ENCODE results near the gene DYDC2.
A peak's percentile ranks its signal among the peaks of the same experiment; 100 is the strongest.

The DYDC2 gene

DNA sequence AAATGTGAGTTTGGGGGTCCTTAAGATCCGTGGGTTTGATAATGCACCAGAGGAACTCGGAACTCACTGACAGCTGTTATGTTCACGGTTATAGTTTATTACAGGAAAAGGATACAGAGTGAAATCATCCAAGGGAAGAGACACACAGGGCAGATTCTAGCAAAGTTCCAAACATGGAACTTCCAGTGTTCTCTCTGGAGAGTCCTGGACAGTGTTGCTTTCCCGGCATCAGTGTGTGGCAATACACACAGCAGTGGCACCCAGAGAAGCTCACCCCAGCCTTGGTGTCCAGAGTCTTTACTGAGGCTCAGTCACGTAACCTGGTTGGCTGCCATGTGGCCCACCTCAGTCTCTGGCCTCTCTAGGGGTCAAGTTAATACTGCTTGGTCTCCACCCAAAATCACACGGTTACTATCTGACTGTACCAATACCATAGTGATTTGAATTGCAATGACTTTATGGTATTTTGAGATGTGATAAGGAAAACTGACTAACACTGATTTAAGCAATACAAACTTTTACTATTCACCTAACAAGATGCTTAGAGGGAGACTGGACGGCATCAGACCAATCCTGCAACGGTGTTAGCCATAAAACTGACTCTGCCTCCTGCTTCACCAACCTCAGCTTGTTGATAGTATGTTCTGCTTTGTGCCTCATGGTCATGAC lies 43.7 kb downstream of the DYDC2 start:
- Histone ChIP-seq H3K27me3 (ENCODE audit: insufficient read depth, low read length) (peaks cover 23% of the 10 kb centered on the region), H3K4me3 (ENCODE audit: low read depth, low read length) (no peak overlapping the region), H2AFZ (ENCODE audit: low read length, unreplicated experiment) (no peak overlapping the region), H3K4me1 (ENCODE audit: control insufficient read depth, insufficient read depth, low read length, unreplicated experiment) (no peaks in the 10 kb centered on the region), H3K27ac (ENCODE audit: low read depth, low read length) (no peak overlapping the region), H3K36me3 (ENCODE audit: insufficient read depth, low read length) (no peaks in the 10 kb centered on the region), H3K79me2 (ENCODE audit: control insufficient read depth, insufficient read depth, low read length, unreplicated experiment) (no peaks in the 10 kb centered on the region)

- Histone ChIP-seq H3K27me3 (ENCODE audit: insufficient read depth, low read length) (peaks cover 54% of the 10 kb centered on the region), H3K4me3 (ENCODE audit: low read depth, low read length) (no peak overlapping the region), H3K27ac (ENCODE audit: low read depth, low read length) (no peak overlapping the region), H3K4me1 (ENCODE audit: control insufficient read depth, insufficient read depth, low read length, unreplicated experiment) (no peaks in the 10 kb centered on the region), H3K79me2 (ENCODE audit: control insufficient read depth, insufficient read depth, low read length, unreplicated experiment) (no peaks in the 10 kb centered on the region), H3K36me3 (ENCODE audit: insufficient read depth, low read length) (no peaks in the 10 kb centered on the region), H2AFZ (ENCODE audit: low read length, unreplicated experiment) (no peak overlapping the region)
Observed at GRCh38 chr10:80405035-80405434, 48.5 kb downstream of the DYDC2 start.

DNA sequence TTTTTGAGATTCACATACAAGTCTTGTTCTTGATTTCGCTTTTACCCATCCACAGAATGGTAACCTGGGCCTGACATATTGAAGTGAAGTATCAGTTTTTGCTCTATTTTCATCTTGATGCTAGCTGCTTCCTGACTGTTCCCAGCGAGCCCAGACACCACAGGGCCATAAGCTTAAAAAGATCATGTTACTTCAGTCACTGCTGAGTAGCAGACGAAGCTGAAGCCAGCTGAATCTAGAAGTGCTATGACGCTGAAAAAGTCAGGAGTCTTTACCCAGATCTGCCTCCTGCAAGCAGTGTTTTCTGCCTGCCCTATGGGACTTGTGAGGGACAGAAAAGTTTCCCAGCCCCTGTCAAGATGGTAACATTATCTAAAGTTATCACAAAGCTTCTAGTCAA lies 49.0 kb downstream of the DYDC2 start:
- H2AFZ ChIP-seq (ENCODE audit: low read length, unreplicated experiment): no peak overlapping the region
- no peaks in the 10 kb centered on the region for H3K4me1 ChIP-seq (ENCODE audit: control insufficient read depth, insufficient read depth, low read length, unreplicated experiment)
- H3K36me3 ChIP-seq (ENCODE audit: insufficient read depth, low read length): no peaks in the 10 kb centered on the region
- H3K79me2 ChIP-seq (ENCODE audit: control insufficient read depth, insufficient read depth, low read length, unreplicated experiment): no peaks in the 10 kb centered on the region
- peaks cover 59% of the 10 kb centered on the region for H3K27me3 ChIP-seq (ENCODE audit: insufficient read depth, low read length)
- no peak overlapping the region for H3K27ac ChIP-seq (ENCODE audit: low read depth, low read length)
- no peak overlapping the region for H3K4me3 ChIP-seq (ENCODE audit: low read depth, low read length)

DNA sequence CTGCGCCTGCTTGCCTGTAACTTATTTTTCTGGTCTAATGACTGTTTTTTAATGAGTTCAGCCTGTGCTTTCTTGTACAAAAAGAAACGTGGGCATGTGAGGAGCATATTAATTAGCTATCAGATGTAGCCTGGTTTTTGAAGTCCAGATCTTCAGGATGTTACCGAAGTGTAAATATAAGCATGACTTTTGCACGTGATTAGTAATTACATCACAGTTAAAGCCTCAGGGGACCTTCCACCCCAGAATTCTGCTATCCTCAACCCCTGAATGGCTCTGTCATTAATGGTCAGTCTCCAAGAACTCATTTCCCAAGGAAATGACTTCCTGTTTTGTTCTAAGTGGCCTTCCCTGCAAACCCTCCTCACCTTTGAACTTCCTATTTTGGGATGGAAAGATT lies 49.6 kb downstream of the DYDC2 start:
- H3K27me3 ChIP-seq (ENCODE audit: insufficient read depth, low read length): peaks cover 61% of the 10 kb centered on the region
- no peaks in the 10 kb centered on the region for H3K79me2 ChIP-seq (ENCODE audit: control insufficient read depth, insufficient read depth, low read length, unreplicated experiment)
- no peaks in the 10 kb centered on the region for H3K36me3 ChIP-seq (ENCODE audit: insufficient read depth, low read length)
- H3K27ac ChIP-seq (ENCODE audit: low read depth, low read length): no peak overlapping the region
- H3K4me3 ChIP-seq (ENCODE audit: low read depth, low read length): no peak overlapping the region
- no peak overlapping the region for H2AFZ ChIP-seq (ENCODE audit: low read length, unreplicated experiment)
- no peaks in the 10 kb centered on the region for H3K4me1 ChIP-seq (ENCODE audit: control insufficient read depth, insufficient read depth, low read length, unreplicated experiment)

- Histone ChIP-seq H3K36me3 (ENCODE audit: insufficient read depth, low read length) (no peaks in the 10 kb centered on the region), H3K27ac (ENCODE audit: low read depth, low read length) (no peak overlapping the region), H3K4me3 (ENCODE audit: low read depth, low read length) (peak overlapping the region; percentile 67), H3K4me1 (ENCODE audit: control insufficient read depth, insufficient read depth, low read length, unreplicated experiment) (no peaks in the 10 kb centered on the region), H2AFZ (ENCODE audit: low read length, unreplicated experiment) (no peak overlapping the region), H3K27me3 (ENCODE audit: insufficient read depth, low read length) (peaks cover 65% of the 10 kb centered on the region), H3K79me2 (ENCODE audit: control insufficient read depth, insufficient read depth, low read length, unreplicated experiment) (no peaks in the 10 kb centered on the region)
Observed at GRCh38 chr10:80407812-80408241, 51.2 kb downstream of the DYDC2 start.

- Histone ChIP-seq H3K36me3 (ENCODE audit: insufficient read depth, low read length) (no peaks in the 10 kb centered on the region), H3K4me3 (ENCODE audit: low read depth, low read length) (peak within 1 kb of the TSS; percentile 67), H3K79me2 (ENCODE audit: control insufficient read depth, insufficient read depth, low read length, unreplicated experiment) (no peaks in the 10 kb centered on the region), H3K27me3 (ENCODE audit: insufficient read depth, low read length) (peaks cover 65% of the 10 kb centered on the region), H3K27ac (ENCODE audit: low read depth, low read length) (no peak within 1 kb of the TSS), H2AFZ (ENCODE audit: low read length, unreplicated experiment) (peak within 1 kb of the TSS; percentile 44), H3K4me1 (ENCODE audit: control insufficient read depth, insufficient read depth, low read length, unreplicated experiment) (no peaks in the 10 kb centered on the region)
Observed at GRCh38 chr10:80408242-80409101, 51.9 kb downstream of the DYDC2 start, which contains the start of gene PRXL2A. Gene PRXL2A, plus strand, starts transcription at chr10:80408551. Its CDS starts 11,917 bp downstream, at chr10:80420468.

DNA sequence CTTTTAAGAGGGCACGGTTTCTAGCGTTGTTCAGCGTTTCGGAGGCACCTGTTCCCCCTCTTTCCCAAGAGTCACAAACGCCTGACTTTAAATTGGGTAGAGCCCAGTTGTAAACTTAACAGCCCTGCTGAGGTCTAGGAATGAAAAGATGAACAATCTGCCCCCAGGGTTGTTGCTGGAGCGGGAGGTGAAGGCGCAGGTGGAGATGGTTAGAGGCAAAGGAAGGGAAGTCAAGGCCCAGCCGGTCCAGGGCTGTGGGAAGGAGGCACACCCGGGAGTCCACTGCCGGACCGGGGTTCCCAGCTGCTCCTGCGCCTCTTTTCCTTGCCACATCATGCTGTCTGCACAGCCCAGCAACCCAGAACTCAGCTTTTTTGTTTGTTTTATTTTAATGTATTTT lies 52.5 kb downstream of the DYDC2 start:
- H3K4me1 ChIP-seq (ENCODE audit: control insufficient read depth, insufficient read depth, low read length, unreplicated experiment): no peaks in the 10 kb centered on the region
- no peak overlapping the region for H2AFZ ChIP-seq (ENCODE audit: low read length, unreplicated experiment)
- H3K27me3 ChIP-seq (ENCODE audit: insufficient read depth, low read length): peaks cover 65% of the 10 kb centered on the region
- H3K4me3 ChIP-seq (ENCODE audit: low read depth, low read length): no peak overlapping the region; the same call in 1 of the 2 replicates
- no peak overlapping the region for H3K27ac ChIP-seq (ENCODE audit: low read depth, low read length)
- H3K79me2 ChIP-seq (ENCODE audit: control insufficient read depth, insufficient read depth, low read length, unreplicated experiment): no peaks in the 10 kb centered on the region
- no peaks in the 10 kb centered on the region for H3K36me3 ChIP-seq (ENCODE audit: insufficient read depth, low read length)

- Histone ChIP-seq H3K4me3 (ENCODE audit: low read depth, low read length) (no peak overlapping the region), H3K4me1 (ENCODE audit: control insufficient read depth, insufficient read depth, low read length, unreplicated experiment) (no peaks in the 10 kb centered on the region)
Observed at GRCh38 chr10:80410122-80410521, 53.5 kb downstream of the DYDC2 start.

GRCh38 chr10:80410578-80411145 lies 54.1 kb downstream of the DYDC2 start:
- Histone ChIP-seq H3K4me1 (ENCODE audit: control insufficient read depth, insufficient read depth, low read length, unreplicated experiment) (no peaks in the 10 kb centered on the region), H3K27ac (ENCODE audit: low read depth, low read length) (no peak overlapping the region), H3K27me3 (ENCODE audit: insufficient read depth, low read length) (peaks cover 56% of the 10 kb centered on the region), H2AFZ (ENCODE audit: low read length, unreplicated experiment) (no peak overlapping the region), H3K4me3 (ENCODE audit: low read depth, low read length) (no peak overlapping the region), H3K79me2 (ENCODE audit: control insufficient read depth, insufficient read depth, low read length, unreplicated experiment) (no peaks in the 10 kb centered on the region), H3K36me3 (ENCODE audit: insufficient read depth, low read length) (no peaks in the 10 kb centered on the region)

More at GRCh38 chr10:80410122-80410521, 53.5 kb downstream of the DYDC2 start:
- H3K79me2 ChIP-seq (ENCODE audit: control insufficient read depth, insufficient read depth, low read length, unreplicated experiment): no peaks in the 10 kb centered on the region
- H3K36me3 ChIP-seq (ENCODE audit: insufficient read depth, low read length): no peaks in the 10 kb centered on the region
- no peak overlapping the region for H2AFZ ChIP-seq (ENCODE audit: low read length, unreplicated experiment)
- H3K27me3 ChIP-seq (ENCODE audit: insufficient read depth, low read length): peaks cover 61% of the 10 kb centered on the region
- H3K27ac ChIP-seq (ENCODE audit: low read depth, low read length): no peak overlapping the region

GRCh38 chr10:80411267-80411668 lies 54.7 kb downstream of the DYDC2 start:
- Histone ChIP-seq H3K4me3 (ENCODE audit: low read depth, low read length) (no peak overlapping the region), H3K36me3 (ENCODE audit: insufficient read depth, low read length) (no peaks in the 10 kb centered on the region), H3K27ac (ENCODE audit: low read depth, low read length) (no peak overlapping the region), H2AFZ (ENCODE audit: low read length, unreplicated experiment) (no peak overlapping the region), H3K4me1 (ENCODE audit: control insufficient read depth, insufficient read depth, low read length, unreplicated experiment) (no peaks in the 10 kb centered on the region), H3K27me3 (ENCODE audit: insufficient read depth, low read length) (peaks cover 57% of the 10 kb centered on the region), H3K79me2 (ENCODE audit: control insufficient read depth, insufficient read depth, low read length, unreplicated experiment) (no peaks in the 10 kb centered on the region)
